H1 (cell line): ENCODE results near the gene ENPP6. TPM values are rescaled to one million over a fixed set of nuclear protein-coding genes. Genes with fewer than 3 reads are reported as not detected.
A peak's percentile ranks its signal among the peaks of the same experiment; 100 is the strongest.

Experiments
- CTCF ChIA-PET: fragments of 300-600 bp; sonication (Branson Sonifier 250); formaldehyde crosslinking; loops from one replicate; lab custom pipeline; 2021; ENCODE audit not compliant: partially characterized antibody; lab: Charles Lee
- POLR2A ChIA-PET: fragments of 300-600 bp; sonication (Branson Sonifier 250); formaldehyde crosslinking; loops from one replicate; lab custom pipeline; 2021; ENCODE audit warnings: inconsistent platforms; ENCODE audit not compliant: partially characterized antibody; lab: Charles Lee
- DNase-seq, 2 experiments: peaks; one replicate each; pipeline versions ENCODE4 v3.0.0 to v3.0.0-alpha.2; 2010 to 2022; ENCODE audit warnings: low spot score in 2 of 2, low read depth in 1 of 2, mixed read lengths in 1 of 2
- FAIRE-seq: peaks from 2 replicates; lab custom pipeline; 2011; peaks lifted over from hg19 to GRCh38; lab: Jason Lieb, UNC
- H2AFZ ChIP-seq: 2 replicates; pipeline ENCODE4 v1.8.1; 2012; ENCODE audit warnings: low read length, inconsistent platforms
- H2AK5ac ChIP-seq: 2 replicates; pipeline ENCODE4 v1.6.1; 2013; ENCODE audit warnings: low read depth, low read length
- H2BK120ac ChIP-seq: replicated peaks from 2 replicates; pipeline ENCODE3; 2013; ENCODE audit warnings: low read depth, low read length, inconsistent platforms
- H2BK12ac ChIP-seq: 2 replicates; pipeline ENCODE4 v1.6.1; 2013; ENCODE audit warnings: low read depth, low read length
- H2BK15ac ChIP-seq: 2 replicates; pipeline ENCODE4 v1.6.1; 2013; ENCODE audit warnings: low read length
- H2BK20ac ChIP-seq: 2 replicates; pipeline ENCODE4 v1.6.1; 2013; ENCODE audit warnings: low read length
- H2BK5ac ChIP-seq: 2 replicates; pipeline ENCODE4 v1.6.1; 2013; ENCODE audit warnings: low read depth, low read length
- H3K14ac ChIP-seq: 2 replicates; pipeline ENCODE4 v1.6.1; 2013; ENCODE audit warnings: inconsistent platforms; ENCODE audit not compliant: insufficient read length
- H3K18ac ChIP-seq: 2 replicates; pipeline ENCODE4 v1.6.1; 2013; ENCODE audit warnings: low read length; ENCODE audit errors: extremely low read depth
- H3K23ac ChIP-seq: 2 replicates; pipeline ENCODE4 v1.6.1; 2013; ENCODE audit warnings: inconsistent platforms; ENCODE audit not compliant: insufficient read length
- H3K23me2 ChIP-seq: 2 replicates; pipeline ENCODE4 v1.6.1; 2013; ENCODE audit warnings: low read depth, low read length
- H3K27ac ChIP-seq: 2 replicates; pipeline ENCODE4 v1.6.1; 2011; ENCODE audit warnings: low read depth, low read length, inconsistent platforms
- H3K27me3 ChIP-seq, 4 experiments: replicated peaks in 1 of 4; 1 replicate in 1 of 4; 2 replicates in 3 of 4; pipeline versions ENCODE4 v1.6.1 to v1.8.1; 2011 to 2013; ENCODE audit warnings: low read length in 3 of 4, mild to moderate bottlenecking in 3 of 4, inconsistent platforms in 2 of 4, mixed read lengths in 2 of 4, moderate library complexity in 1 of 4; ENCODE audit not compliant: control insufficient read depth in 3 of 4, insufficient read depth in 3 of 4; ENCODE audit errors: extremely low read depth in 1 of 4
- H3K36me3 ChIP-seq, 4 experiments: 2 replicates each; pipeline versions ENCODE4 v1.6.1 to v1.8.1; 2011 to 2013; ENCODE audit warnings: mild to moderate bottlenecking in 4 of 4, low read length in 3 of 4, moderate library complexity in 2 of 4, control low read depth in 1 of 4, inconsistent platforms in 1 of 4; ENCODE audit not compliant: insufficient read depth in 4 of 4, control insufficient read depth in 2 of 4
- H3K4ac ChIP-seq: replicated peaks from 2 replicates; pipeline ENCODE3; 2013; ENCODE audit warnings: low read length, low read depth, mixed read lengths, inconsistent platforms; ENCODE audit not compliant: insufficient read length
- H3K4me1 ChIP-seq, 4 experiments: replicated peaks in 1 of 4; 1 replicate in 1 of 4; 2 replicates in 3 of 4; pipeline versions ENCODE4 v1.6.1 to v1.8.1; 2011 to 2013; ENCODE audit warnings: low read length in 3 of 4, inconsistent platforms in 2 of 4, mixed read lengths in 1 of 4; ENCODE audit not compliant: insufficient read depth in 4 of 4, control insufficient read depth in 3 of 4
- H3K4me2 ChIP-seq, 2 experiments: 2 replicates each; pipeline versions ENCODE4 v1.6.1 to v1.8.1; 2011 to 2013; ENCODE audit warnings: low read depth in 2 of 2, low read length in 2 of 2, control low read depth in 1 of 2, inconsistent platforms in 1 of 2, mild to moderate bottlenecking in 1 of 2; ENCODE audit not compliant: insufficient read depth in 1 of 2
- H3K4me3 ChIP-seq, 4 experiments: fragments of 200-600, 300-600 bp in 1 of 4; sonication (generic), shearing (Covaris generic), sonication (Bioruptor Twin) in 1 of 4; 2 replicates each; pipeline versions ENCODE4 v1.5.1 to v1.8.1; 2011 to 2016; ENCODE audit warnings: low read length in 4 of 4, low read depth in 3 of 4, control low read depth in 2 of 4, inconsistent platforms in 2 of 4, mild to moderate bottlenecking in 2 of 4, mixed read lengths in 1 of 4, moderate library complexity in 1 of 4; ENCODE audit not compliant: insufficient read depth in 2 of 4; ENCODE audit errors: extremely low read depth in 1 of 4
- H3K56ac ChIP-seq: replicated peaks from 2 replicates; pipeline ENCODE3; 2013; ENCODE audit warnings: low read depth, mild to moderate bottlenecking, mixed read lengths, low read length, inconsistent platforms; ENCODE audit not compliant: insufficient read length
- H3K79me1 ChIP-seq: 2 replicates; pipeline ENCODE4 v1.6.1; 2013; ENCODE audit warnings: low read depth, low read length, control low read depth
- H3K79me2 ChIP-seq, 2 experiments: 2 replicates each; pipeline versions ENCODE4 v1.6.1 to v1.8.1; 2012 to 2013; ENCODE audit warnings: low read length in 2 of 2, mild to moderate bottlenecking in 2 of 2, inconsistent platforms in 1 of 2; ENCODE audit not compliant: insufficient read depth in 2 of 2, control insufficient read depth in 1 of 2
- H3K9ac ChIP-seq, 4 experiments: replicated peaks in 1 of 4; 1 replicate in 1 of 4; 2 replicates in 3 of 4; pipeline versions ENCODE4 v1.6.1 to v1.8.1; 2011 to 2013; ENCODE audit warnings: low read depth in 3 of 4, low read length in 3 of 4, control low read depth in 2 of 4, mild to moderate bottlenecking in 2 of 4, moderate library complexity in 2 of 4, inconsistent platforms in 1 of 4; ENCODE audit errors: extremely low read depth in 1 of 4
- H3K9me3 ChIP-seq, 2 experiments: 2 replicates each; pipeline versions ENCODE4 v1.6.1 to v1.8.1; 2012 to 2013; ENCODE audit warnings: mild to moderate bottlenecking in 2 of 2, moderate library complexity in 2 of 2, control low read depth in 1 of 2, inconsistent platforms in 1 of 2, low read depth in 1 of 2, low read length in 1 of 2, mixed read lengths in 1 of 2; ENCODE audit not compliant: insufficient read depth in 2 of 2
- H4K20me1 ChIP-seq, 2 experiments: replicated peaks in 1 of 2; 2 replicates each; pipeline versions ENCODE3 to v1.8.1; 2011 to 2013; ENCODE audit warnings: inconsistent platforms in 2 of 2, low read length in 2 of 2, mild to moderate bottlenecking in 1 of 2; ENCODE audit not compliant: insufficient read depth in 2 of 2, control insufficient read depth in 1 of 2
- H4K5ac ChIP-seq: 2 replicates; pipeline ENCODE4 v1.6.1; 2013; ENCODE audit warnings: low read length, low read depth, mixed read lengths, inconsistent platforms; ENCODE audit not compliant: insufficient read length
- H4K8ac ChIP-seq: 2 replicates; pipeline ENCODE4 v1.8.0; 2013; ENCODE audit warnings: mild to moderate bottlenecking, moderate library complexity, low read length, inconsistent platforms; ENCODE audit not compliant: insufficient read depth; ENCODE audit errors: extremely low read depth
- H4K91ac ChIP-seq: replicated peaks from 2 replicates; pipeline ENCODE3; 2013; ENCODE audit warnings: low read length, mixed read lengths, inconsistent platforms; ENCODE audit not compliant: insufficient read length
- BACH1 ChIP-seq: IDR thresholded peaks from 2 replicates; pipeline ENCODE4 v1.6.1; 2012; ENCODE audit warnings: low read length, improper control_type of control experiment
- CBX8 ChIP-seq: fragments of 300-800, 300-1000 bp; sonication (generic); IDR thresholded peaks from 2 replicates; pipeline ENCODE4 v1.7.1; 2016; ENCODE audit warnings: low read depth, low read length, borderline replicate concordance
- PHF8 ChIP-seq: fragments of 200-600 bp; sonication (generic); conservative IDR thresholded peaks from 2 replicates; pipeline ENCODE4 v1.7.1; 2012; ENCODE audit warnings: low read depth, mild to moderate bottlenecking, inconsistent platforms, low read length, moderate library complexity
- TCF12 ChIP-seq: IDR thresholded peaks from 2 replicates; pipeline ENCODE4 v1.6.1; 2011; ENCODE audit warnings: low read depth, mild to moderate bottlenecking, low read length
- WGBS, 2 experiments: shearing (Covaris generic) in 1 of 2; methylation state at CpG; one replicate each; pipeline versions ENCODE4 v1.1.6 to v1.1.7; 2013 to 2015; ENCODE audit warnings: low lambda C conversion rate in 2 of 2, mixed read lengths in 2 of 2, inconsistent platforms in 1 of 2, low coverage in 1 of 2, missing lambda C conversion rate in 1 of 2; ENCODE audit not compliant: insufficient replicate concordance in 2 of 2, insufficient coverage in 1 of 2, insufficient read length in 1 of 2; ENCODE audit errors: extremely low coverage in 1 of 2, missing lambda C conversion rate in 1 of 2; 5-methylcytosine and 5-hydroxymethylcytosine counted together
- polyA plus RNA-seq, 7 experiments: library from polyadenylated mRNA; depleted of rRNA in 3 of 7; stranded (reverse) in 5 of 7; unstranded in 2 of 7; fragments of >200 nt in 5 of 7; fragments of 200-250 nt in 2 of 7; gene quantifications; 1 replicate in 5 of 7; 2 replicates in 1 of 7; 4 replicates in 1 of 7; pipeline versions ENCODE4 v1.2.1 to v1.2.3, GENCODE V29; 2011 to 2013; ENCODE audit warnings: missing spikeins in 2 of 7, mixed read lengths in 2 of 7
- total RNA-seq: library from RNA; stranded (reverse); fragmentation: NEBNext Ultra II Directional; extraction: Animal tissue kit (Norgen Biotek cat#: 25700); gene quantifications from 2 replicates; pipeline ENCODE4 v1.2.1, GENCODE V29; 2021

ENPP6 gene
- total and polyA plus RNA-seq, 2 of the 8 experiments (the other 6 are each of a cell fraction or from before 2014, with no cell fraction given) = 0.11 to 0.20 TPM

GRCh38 chr4:184097815-184098214 lies 119.9 kb downstream of the ENPP6 start:
- Histone ChIP-seq H3K23ac (no peak overlapping the region), H3K36me3 (no peaks in the 10 kb centered on the region), H3K23me2 (peaks cover 2% of the 10 kb centered on the region; the same call in 1 of the 2 replicates), H3K4me2 (0 out of 4 replicates have a peak overlapping the region, but pooled peaks of 1 of the 2 experiments have one; percentile 51), H4K91ac (no peak overlapping the region), H3K27me3 (peaks cover 0 to 9% (median under 1%) of the 10 kb centered on the region in 4 experiments; a peak in 2 of 7 replicates), H3K56ac (no peak overlapping the region), H3K27ac (no peak overlapping the region), H3K4me3 (no peak overlapping the region), H2BK5ac (no peak overlapping the region), H3K79me2 (no peaks in the 10 kb centered on the region), H3K4me1 (peaks cover 0 to 6% (median 0%) of the 10 kb centered on the region in 4 experiments; a peak in 3 of 7 replicates), H3K18ac (no peak overlapping the region), H3K9ac (no peak overlapping the region), H2BK120ac (no peak overlapping the region), H2BK15ac (no peak overlapping the region), H4K8ac (no peak overlapping the region), H4K20me1 (peaks cover 0 to 2% of the 10 kb centered on the region in 2 experiments), H2BK12ac (no peak overlapping the region), H3K14ac (no peak overlapping the region), H3K79me1 (no peaks in the 10 kb centered on the region), H4K5ac (no peak overlapping the region), H2BK20ac (no peak overlapping the region), H3K4ac (no peak overlapping the region), H2AK5ac (no peak overlapping the region), H2AFZ (peak overlapping the region; percentile 75; the same call in 1 of the 2 replicates), H3K9me3 (no peaks in the 10 kb centered on the region)
- DNase-seq = no peak
- CTCF ChIA-PET = interaction anchor here (0.7 to 11.3 kb wide), 23 partner anchors 8 to 365 kb away, joined by 3 to 151 read pairs (median 5); no protein-coding TSS in a partner anchor
- POLR2A ChIA-PET = interaction anchor here (0.8 kb wide), 1 partner anchor 69 kb away, joined by 3 read pairs; no protein-coding TSS in a partner anchor
- FAIRE-seq = no peak
- WGBS, 2 experiments = 97% methylated on average over 12 of the region's 13 CpGs; no CpG with 5 or more reads in 1 of the 2 experiments
- TF ChIP-seq TCF12 = no peak
- no peak for TF ChIP-seq BACH1
- TF ChIP-seq CBX8 = no peak
- TF ChIP-seq PHF8 = no peak
